GM20000 (cell line): ENCODE data around the gene YTHDF1.

Experiments
- DNase-seq: peaks from one replicate; pipeline ENCODE4 v3.0.0; 2012; ENCODE audit warnings: low spot score
- CTCF ChIP-seq: IDR thresholded peaks from 2 replicates; pipeline ENCODE4 v1.5.1; 2012; ENCODE audit warnings: mild to moderate bottlenecking, control low read depth; ENCODE audit errors: extremely low read depth, missing control alignments

The YTHDF1 gene

GRCh38 chr20:63205896-63206295, 10.0 kb downstream of the YTHDF1 start:
- TF ChIP-seq CTCF = no peak
- DNase-seq = no peak

- no peak for DNase-seq
- TF ChIP-seq CTCF = no peak
Observed at GRCh38 chr20:63204362-63204761, 11.6 kb downstream of the YTHDF1 start.

GRCh38 chr20:63202811-63203526, 13.0 kb downstream of the YTHDF1 start:
- no peak for TF ChIP-seq CTCF
- no peak for DNase-seq

- DNase-seq = no peak
- no peak for TF ChIP-seq CTCF
Observed at GRCh38 chr20:63202021-63202420, 13.9 kb downstream of the YTHDF1 start.

- TF ChIP-seq CTCF = no peak
- DNase-seq = no peak
Observed at GRCh38 chr20:63198606-63199005, 17.3 kb downstream of the YTHDF1 start.

- no peak for DNase-seq
- no peak for TF ChIP-seq CTCF
Observed at GRCh38 chr20:63196768-63197470, 19.0 kb downstream of the YTHDF1 start.

GRCh38 chr20:63194797-63195173, 21.1 kb downstream of the YTHDF1 start:
- no peak for DNase-seq
- no peak for TF ChIP-seq CTCF
